ENCODE results near the gene AUH.

DNA sequence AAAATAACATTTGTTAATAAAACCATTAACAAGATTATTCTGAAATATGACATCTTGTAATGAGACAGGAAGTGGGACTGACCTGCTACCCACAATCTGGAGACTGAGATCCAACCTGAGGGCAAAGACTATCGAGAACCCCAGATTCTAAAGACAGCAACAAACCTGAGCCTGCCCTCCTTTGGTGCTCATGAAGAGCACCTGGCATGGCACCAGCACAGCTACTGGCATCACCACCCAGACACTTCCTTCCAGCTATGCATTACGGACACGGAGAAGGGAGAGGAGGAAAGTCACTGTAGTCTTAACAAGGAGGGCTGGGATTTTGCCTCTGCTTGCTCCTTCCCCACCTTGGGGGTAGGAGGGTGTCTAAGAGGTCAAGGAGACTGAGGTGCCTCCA, 105.5 kb downstream of the AUH start:
- TF ChIP-seq FOXK2 (IDR thresholded peaks at IDR 0.05) (no peak), NFRKB (IDR thresholded peaks at IDR 0.05) (no peak), HDGF (IDR thresholded peaks at IDR 0.05; ENCODE audit: borderline replicate concordance) (no peak), FOXM1 (IDR thresholded peaks at IDR 0.05; ENCODE audit: borderline replicate concordance) (no peak), FOXA1 (IDR thresholded peaks at IDR 0.05) (no peak), ELF4 (IDR thresholded peaks at IDR 0.05) (no peak), SP1 (IDR thresholded peaks at IDR 0.05) (no peak), SUZ12 (IDR thresholded peaks at IDR 0.05) (no peak), BHLHE40 (IDR thresholded peaks at IDR 0.05; ENCODE audit: borderline replicate concordance) (no peak), TARDBP (IDR thresholded peaks at IDR 0.05) (no peak), ZNF384 (IDR thresholded peaks at IDR 0.05) (no peak), L3MBTL2 (conservative IDR thresholded peaks at IDR 0.05) (no peak)

All from HEK293T (cell line).